ENCODE data around the gene DLEC1.

DNA sequence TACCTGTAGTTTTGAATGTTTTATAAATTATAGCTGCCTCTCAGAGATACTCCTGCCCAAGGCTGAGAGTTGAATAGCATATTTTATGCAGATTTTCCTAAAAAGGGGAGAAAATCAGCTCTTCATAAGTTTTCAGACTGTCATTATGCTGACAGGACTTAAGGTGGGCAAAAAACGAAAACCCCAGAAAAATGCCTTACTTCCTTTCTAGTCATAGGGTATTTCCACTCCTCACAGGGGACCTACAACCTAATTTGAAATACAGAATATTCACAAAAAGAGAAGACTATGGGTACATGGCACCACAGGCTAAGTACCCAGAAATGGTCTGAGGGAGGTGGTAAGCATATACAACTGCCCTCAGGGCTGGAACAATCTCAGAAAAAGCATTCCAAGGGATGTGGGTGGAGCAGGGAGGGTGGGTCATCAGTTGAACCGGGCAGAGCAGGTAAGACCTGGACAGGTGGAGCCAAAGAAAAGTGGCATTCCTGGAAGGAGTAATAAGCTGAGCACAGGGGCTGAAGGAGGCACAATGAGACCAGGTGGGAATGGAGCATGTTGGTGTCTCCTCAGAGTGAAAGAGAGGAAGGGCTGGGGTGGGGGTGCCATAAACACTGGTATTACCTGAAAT lies 115.7 kb downstream of the DLEC1 start:
- TF ChIP-seq, protein P1, sequence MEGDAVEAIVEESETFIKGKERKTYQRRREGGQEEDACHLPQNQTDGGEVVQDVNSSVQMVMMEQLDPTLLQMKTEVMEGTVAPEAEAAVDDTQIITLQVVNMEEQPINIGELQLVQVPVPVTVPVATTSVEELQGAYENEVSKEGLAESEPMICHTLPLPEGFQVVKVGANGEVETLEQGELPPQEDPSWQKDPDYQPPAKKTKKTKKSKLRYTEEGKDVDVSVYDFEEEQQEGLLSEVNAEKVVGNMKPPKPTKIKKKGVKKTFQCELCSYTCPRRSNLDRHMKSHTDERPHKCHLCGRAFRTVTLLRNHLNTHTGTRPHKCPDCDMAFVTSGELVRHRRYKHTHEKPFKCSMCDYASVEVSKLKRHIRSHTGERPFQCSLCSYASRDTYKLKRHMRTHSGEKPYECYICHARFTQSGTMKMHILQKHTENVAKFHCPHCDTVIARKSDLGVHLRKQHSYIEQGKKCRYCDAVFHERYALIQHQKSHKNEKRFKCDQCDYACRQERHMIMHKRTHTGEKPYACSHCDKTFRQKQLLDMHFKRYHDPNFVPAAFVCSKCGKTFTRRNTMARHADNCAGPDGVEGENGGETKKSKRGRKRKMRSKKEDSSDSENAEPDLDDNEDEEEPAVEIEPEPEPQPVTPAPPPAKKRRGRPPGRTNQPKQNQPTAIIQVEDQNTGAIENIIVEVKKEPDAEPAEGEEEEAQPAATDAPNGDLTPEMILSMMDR (IDR thresholded peaks at IDR 0.05; ENCODE audit: borderline replicate concordance, extremely low read depth, low read length, poor library complexity, severe bottlenecking) = no peak
- TF ChIP-seq EZH2 (IDR thresholded peaks at IDR 0.05; ENCODE audit: borderline replicate concordance, low read depth, low read length, severe bottlenecking) = no peak
